Measurements from ENCODE around the gene SRRT.

Gene SRRT

GRCh38 chr7:100864263-100864845, 10.5 kb upstream of the SRRT start:
- no peak for TF ChIP-seq GATA3 (IDR thresholded peaks at IDR 0.05; ENCODE audit: low read depth, low read length)
- TF ChIP-seq GATA2 (IDR thresholded peaks at IDR 0.05; ENCODE audit: low read depth, low read length) = no peak

DNA sequence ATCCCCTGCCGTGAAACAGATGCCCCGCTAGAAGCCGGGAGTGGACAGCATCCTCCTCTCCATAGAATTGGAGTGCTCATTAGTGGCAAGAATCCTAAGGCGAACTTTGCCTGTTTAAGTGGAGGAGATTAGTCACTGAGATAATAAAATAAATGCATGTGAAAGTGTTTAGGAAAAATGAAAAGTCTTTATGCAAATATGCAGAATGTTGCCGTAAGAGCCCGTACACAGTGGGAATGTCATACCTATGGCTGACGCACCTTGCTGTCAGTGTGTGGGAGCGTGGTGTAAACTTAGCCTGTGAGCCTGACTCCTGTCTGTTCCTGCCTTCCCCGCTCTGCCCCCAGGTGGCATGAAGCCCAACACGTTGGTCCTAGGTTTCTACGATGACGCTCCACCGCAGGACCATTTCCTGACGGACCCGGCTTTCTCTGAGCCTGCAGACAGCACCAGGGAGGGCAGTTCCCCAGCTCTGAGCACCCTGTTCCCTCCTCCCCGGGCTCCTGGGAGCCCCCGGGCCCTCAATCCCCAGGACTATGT, 9.5 kb upstream of the SRRT start:
- TF ChIP-seq GATA2 (IDR thresholded peaks at IDR 0.05; ENCODE audit: low read depth, low read length) = no peak
- no peak for TF ChIP-seq GATA3 (IDR thresholded peaks at IDR 0.05; ENCODE audit: low read depth, low read length)

- TF ChIP-seq GATA3 (IDR thresholded peaks at IDR 0.05; ENCODE audit: low read depth, low read length) = no peak
- no peak for TF ChIP-seq GATA2 (IDR thresholded peaks at IDR 0.05; ENCODE audit: low read depth, low read length)
Observed at GRCh38 chr7:100865938-100866728, 8.8 kb upstream of the SRRT start.

DNA sequence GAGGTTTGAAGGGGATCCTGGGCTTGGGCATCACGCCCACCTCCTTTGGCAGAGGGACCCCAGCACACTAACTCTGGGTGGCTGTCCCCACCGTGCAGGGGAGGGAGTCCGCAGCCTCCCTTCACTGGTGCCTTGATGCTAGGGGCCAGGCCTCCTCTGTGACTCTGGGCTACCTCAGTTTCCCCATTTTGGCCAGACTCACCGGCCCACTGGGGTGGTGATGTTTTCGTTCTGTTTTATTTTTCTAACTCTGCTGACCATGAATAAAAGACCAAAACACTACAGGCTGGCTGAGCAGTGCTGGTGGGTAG, 8.2 kb upstream of the SRRT start:
- no peak for TF ChIP-seq GATA2 (IDR thresholded peaks at IDR 0.05; ENCODE audit: low read depth, low read length)

GRCh38 chr7:100867040-100867775, 7.7 kb upstream of the SRRT start, which contains the start of gene TRIP6:
Gene TRIP6 (plus strand): TSS chr7:100867387. CDS start chr7:100867498, 111 bp downstream.
- no peak for TF ChIP-seq GATA3 (IDR thresholded peaks at IDR 0.05; ENCODE audit: low read depth, low read length)
- TF ChIP-seq GATA2 (IDR thresholded peaks at IDR 0.05; ENCODE audit: low read depth, low read length) = no peak

DNA sequence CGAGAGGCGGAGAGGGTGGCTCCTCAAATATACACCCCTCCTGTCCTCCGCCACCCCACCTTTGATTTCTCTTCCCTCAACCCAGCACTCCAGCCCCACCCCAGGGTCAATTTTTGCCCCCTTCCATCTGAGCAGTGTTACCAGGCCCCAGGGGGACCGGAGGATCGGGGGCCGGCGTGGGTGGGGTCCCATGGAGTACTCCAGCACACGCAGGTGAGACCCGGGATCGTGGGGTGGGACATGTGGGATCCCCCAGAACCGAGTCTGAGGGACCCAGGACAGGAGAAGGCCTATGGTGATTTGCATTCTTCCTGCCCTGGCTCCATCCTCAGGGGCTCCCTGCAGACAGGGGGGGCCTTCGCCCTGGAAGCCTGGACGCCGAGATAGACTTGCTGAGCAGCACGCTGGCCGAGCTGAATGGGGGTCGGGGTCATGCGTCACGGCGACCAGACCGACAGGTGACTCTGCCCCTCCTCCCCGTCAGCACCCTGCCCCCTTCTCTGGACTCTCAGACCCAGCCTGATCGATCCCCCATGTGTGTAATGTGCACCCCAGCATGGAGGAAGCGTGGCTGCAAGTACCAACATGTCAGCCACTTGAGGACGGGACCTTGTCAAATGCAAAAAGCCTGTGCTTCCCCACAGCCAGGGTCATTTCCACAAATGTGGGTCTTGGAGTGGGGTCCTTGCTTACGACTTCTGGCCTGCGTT, 7.0 kb upstream of the SRRT start:
- TF ChIP-seq GATA3 (IDR thresholded peaks at IDR 0.05; ENCODE audit: low read depth, low read length) (no peak), GATA2 (IDR thresholded peaks at IDR 0.05; ENCODE audit: low read depth, low read length) (no peak)

GRCh38 chr7:100873599-100874299, 1.2 kb upstream of the SRRT start:
- TF ChIP-seq GATA2 (IDR thresholded peaks at IDR 0.05; ENCODE audit: low read depth, low read length) (no peak), GATA3 (IDR thresholded peaks at IDR 0.05; ENCODE audit: low read depth, low read length) (no peak)

GRCh38 chr7:100874300-100874576, 665 bp upstream of the SRRT start:
- no peak for TF ChIP-seq GATA3 (IDR thresholded peaks at IDR 0.05; ENCODE audit: low read depth, low read length)
- TF ChIP-seq GATA2 (IDR thresholded peaks at IDR 0.05; ENCODE audit: low read depth, low read length) = no peak

- no peak for TF ChIP-seq GATA3 (IDR thresholded peaks at IDR 0.05; ENCODE audit: low read depth, low read length)
Observed at GRCh38 chr7:100875356-100875751, 451 bp downstream of the SRRT start.

DNA sequence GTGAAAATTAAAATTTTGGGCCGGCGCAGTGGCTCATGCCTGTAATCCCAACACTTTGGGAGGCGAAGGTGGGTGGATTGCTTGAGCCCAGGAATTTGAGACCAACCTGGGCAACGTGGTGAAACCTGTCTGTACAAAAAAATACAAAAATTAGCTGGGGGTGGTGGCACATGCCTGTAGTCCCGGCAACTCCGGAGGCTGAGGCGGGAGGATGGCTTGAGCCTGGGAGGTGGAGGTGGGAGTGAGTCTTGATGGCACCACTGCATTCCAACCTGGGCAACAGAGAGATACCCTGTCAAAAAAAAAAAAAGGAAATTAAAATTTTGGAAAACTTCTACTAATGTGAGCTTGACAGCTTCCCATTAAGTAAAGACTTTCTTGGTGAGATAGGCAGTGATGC, 3.1 kb downstream of the SRRT start:
- TF ChIP-seq GATA2 (IDR thresholded peaks at IDR 0.05; ENCODE audit: low read depth, low read length) = no peak
- TF ChIP-seq GATA3 (IDR thresholded peaks at IDR 0.05; ENCODE audit: low read depth, low read length) = no peak

DNA sequence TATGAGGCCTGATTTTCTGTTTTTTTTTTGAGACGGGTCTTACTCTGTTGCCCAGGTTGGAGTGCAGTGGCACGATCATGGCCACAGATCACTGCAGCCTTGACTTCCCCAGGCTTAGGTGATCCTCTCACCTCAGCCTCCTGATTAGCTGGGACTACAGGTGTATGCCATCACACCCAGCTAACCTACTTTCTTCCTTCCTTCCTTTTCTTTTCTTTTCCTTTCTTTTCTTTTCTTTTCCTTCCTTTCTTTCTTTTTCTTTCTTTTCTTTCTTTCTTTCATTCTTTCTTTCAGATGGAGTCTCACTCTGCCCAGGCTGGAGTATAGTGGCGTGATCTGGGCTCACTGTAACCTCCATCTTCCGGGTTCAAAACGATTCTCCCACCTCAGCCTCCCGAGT, 3.8 kb downstream of the SRRT start:
- no peak for TF ChIP-seq GATA2 (IDR thresholded peaks at IDR 0.05; ENCODE audit: low read depth, low read length)
- no peak for TF ChIP-seq GATA3 (IDR thresholded peaks at IDR 0.05; ENCODE audit: low read depth, low read length)

DNA sequence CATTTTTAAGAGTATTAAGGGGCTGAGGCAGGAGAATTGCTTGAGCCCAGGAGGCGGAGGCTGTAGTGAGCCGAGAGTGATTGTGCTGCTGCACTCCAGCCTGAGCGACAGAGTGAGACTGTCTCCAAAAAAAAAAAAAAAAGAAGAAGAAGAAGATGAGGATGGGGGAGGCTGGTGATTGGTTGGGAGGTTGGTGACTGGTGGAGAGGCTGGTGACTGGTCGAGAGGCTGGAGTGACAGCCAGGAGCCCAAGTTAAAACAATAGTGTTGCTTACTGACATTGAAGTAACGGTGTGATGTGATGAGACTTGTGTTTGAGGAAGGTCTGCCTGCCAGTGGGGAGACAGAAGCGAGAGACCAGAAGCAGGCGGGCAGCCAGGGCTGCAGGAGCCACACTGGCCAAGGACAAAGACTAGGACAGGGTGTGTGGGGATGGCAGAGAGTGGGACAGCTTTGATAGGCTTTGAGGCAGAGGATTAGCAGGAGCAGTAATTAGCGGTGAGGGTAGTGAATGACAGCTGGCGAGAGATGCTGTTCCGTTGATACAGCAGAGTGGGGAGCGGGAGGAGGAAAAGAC, 4.9 kb downstream of the SRRT start:
- TF ChIP-seq GATA2 (IDR thresholded peaks at IDR 0.05; ENCODE audit: low read depth, low read length) (no peak), GATA3 (IDR thresholded peaks at IDR 0.05; ENCODE audit: low read depth, low read length) (no peak)

- TF ChIP-seq GATA3 (IDR thresholded peaks at IDR 0.05; ENCODE audit: low read depth, low read length) = no peak
- no peak for TF ChIP-seq GATA2 (IDR thresholded peaks at IDR 0.05; ENCODE audit: low read depth, low read length)
Observed at GRCh38 chr7:100880645-100881044, 5.7 kb downstream of the SRRT start.
